ENCODE results near the gene XCL2. TPM values are rescaled to one million over a fixed set of nuclear protein-coding genes. Genes with fewer than 3 reads are reported as not detected.

The XCL2 gene
- total RNA-seq, 4 donors from 2014 or later, result 1.7 to 4.5 TPM; not detected in 2

GRCh38 chr1:168507231-168507630, 36.6 kb downstream of the XCL2 start:
- 51% methylated on average over 3 of the region's 3 CpGs; no CpG with 5 or more reads in 1 of the 2 donors for WGBS, 2 donors (ENCODE audit: low coverage in 1 of 2)
- in situ Hi-C loops (cut with MboI; ENCODE audit: low pct_ligation_motif_present in 1 of 4, low pct_unique_long_range_greater_than_20kb in 1 of 4, low sequenced_read_pairs in 3 of 4) (no loop called here), intact Hi-C loops (cut with DNase I; ENCODE audit: low total_unique reads) (no loop called here)
- H3K36me3 ChIP-seq, result no peaks in the 10 kb centered on the region
- no peak overlapping the region for H3K4me3 ChIP-seq
- H3K9me3 ChIP-seq, result no peaks in the 10 kb centered on the region
- no peak for TF ChIP-seq POLR2AphosphoS5 (IDR thresholded peaks at IDR 0.05)
- no peak for TF ChIP-seq EP300 (IDR thresholded peaks at IDR 0.05; ENCODE audit: low read depth)
- TF ChIP-seq POLR2A (IDR thresholded peaks at IDR 0.05), result no peak
- TF ChIP-seq CTCF (IDR thresholded peaks at IDR 0.05), result no peak
- H3K27me3 ChIP-seq, result no peaks in the 10 kb centered on the region
- peaks cover 4 to 13% (median 8%) of the 10 kb centered on the region in 4 donors for H3K4me1 ChIP-seq
- no peak for DNase-seq
- H3K27ac ChIP-seq, result no peak overlapping the region

GRCh38 chr1:168506204-168506819, 37.5 kb downstream of the XCL2 start:
- TF ChIP-seq POLR2AphosphoS5 (IDR thresholded peaks at IDR 0.05) (no peak), CTCF (IDR thresholded peaks at IDR 0.05) (no peak), EP300 (IDR thresholded peaks at IDR 0.05; ENCODE audit: low read depth) (no peak), POLR2A (IDR thresholded peaks at IDR 0.05) (no peak)
- Histone ChIP-seq H3K9me3 (no peaks in the 10 kb centered on the region), H3K27me3 (no peaks in the 10 kb centered on the region), H3K4me3 (no peak overlapping the region), H3K27ac (no peak overlapping the region), H3K4me1 (peaks cover 4 to 13% (median 8%) of the 10 kb centered on the region in 4 donors), H3K36me3 (no peaks in the 10 kb centered on the region)
- intact Hi-C loops (cut with DNase I; ENCODE audit: low total_unique reads) (no loop called here), in situ Hi-C loops (cut with MboI; ENCODE audit: low pct_ligation_motif_present in 1 of 4, low pct_unique_long_range_greater_than_20kb in 1 of 4, low sequenced_read_pairs in 3 of 4) (no loop called here)
- no peak for DNase-seq
- WGBS, 2 donors (ENCODE audit: low coverage in 1 of 2), result 89 to 93% methylated on average over 5 to 6 of the region's 6 CpGs

GRCh38 chr1:168505006-168505405, 38.8 kb downstream of the XCL2 start:
- no peaks in the 10 kb centered on the region for H3K9me3 ChIP-seq
- no peaks in the 10 kb centered on the region for H3K27me3 ChIP-seq
- in situ Hi-C loops (cut with MboI; ENCODE audit: low pct_ligation_motif_present in 1 of 4, low pct_unique_long_range_greater_than_20kb in 1 of 4, low sequenced_read_pairs in 3 of 4), result no loop called here
- H3K36me3 ChIP-seq, result no peaks in the 10 kb centered on the region
- intact Hi-C loops (cut with DNase I; ENCODE audit: low total_unique reads), result no loop called here
- peaks cover 4 to 13% (median 9%) of the 10 kb centered on the region in 4 donors for H3K4me1 ChIP-seq
- DNase-seq, result no peak
- no peak overlapping the region for H3K4me3 ChIP-seq
- 90% methylated on average over 1 of the region's 1 CpG; no CpG with 5 or more reads in 1 of the 2 donors for WGBS, 2 donors (ENCODE audit: low coverage in 1 of 2)
- TF ChIP-seq CTCF (IDR thresholded peaks at IDR 0.05), result no peak
- no peak for TF ChIP-seq EP300 (IDR thresholded peaks at IDR 0.05; ENCODE audit: low read depth)
- H3K27ac ChIP-seq, result no peak overlapping the region

GRCh38 chr1:168504064-168504837, 39.5 kb downstream of the XCL2 start:
- Histone ChIP-seq H3K4me3 (no peak overlapping the region), H3K9me3 (no peaks in the 10 kb centered on the region), H3K27ac (peak overlapping the region in 1 of 4 donors; percentile 51), H3K4me1 (peaks cover 4 to 21% (median 12%) of the 10 kb centered on the region in 4 donors), H3K27me3 (no peaks in the 10 kb centered on the region), H3K36me3 (no peaks in the 10 kb centered on the region)
- TF ChIP-seq POLR2AphosphoS5 (IDR thresholded peaks at IDR 0.05), result no peak
- TF ChIP-seq EP300 (IDR thresholded peaks at IDR 0.05; ENCODE audit: low read depth), result no peak
- no peak for TF ChIP-seq POLR2A (IDR thresholded peaks at IDR 0.05)
- no peak for TF ChIP-seq CTCF (IDR thresholded peaks at IDR 0.05)
- WGBS, 2 donors (ENCODE audit: low coverage in 1 of 2), result 47 to 63% methylated on average over 2 to 4 of the region's 4 CpGs
- intact Hi-C loops (cut with DNase I; ENCODE audit: low total_unique reads) (no loop called here), in situ Hi-C loops (cut with MboI; ENCODE audit: low pct_ligation_motif_present in 1 of 4, low pct_unique_long_range_greater_than_20kb in 1 of 4, low sequenced_read_pairs in 3 of 4) (no loop called here)
- peak; percentile 35 for DNase-seq
